ENCODE results near the gene ANKMY2.

The ANKMY2 gene

DNA sequence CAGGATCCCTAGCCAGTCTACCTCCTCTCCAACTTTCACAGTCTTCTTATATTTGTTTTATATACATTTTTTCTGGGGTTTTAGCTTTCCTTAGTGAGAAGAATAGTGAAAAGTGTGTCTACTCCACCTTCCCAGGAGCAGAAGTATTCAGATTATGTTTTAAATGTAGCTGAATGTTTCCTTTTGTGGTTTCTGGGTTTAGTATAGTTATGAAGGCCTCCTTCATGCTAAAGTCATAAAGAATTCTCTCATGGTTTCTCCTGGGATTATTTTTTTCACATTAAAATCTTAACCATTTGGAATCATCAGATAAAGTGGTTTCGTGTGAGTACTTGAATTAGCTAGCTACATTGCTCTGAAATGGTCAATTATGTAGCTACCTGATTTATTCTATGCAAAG is 50.9 kb downstream of the ANKMY2 start:
- TF ChIP-seq, protein P1, sequence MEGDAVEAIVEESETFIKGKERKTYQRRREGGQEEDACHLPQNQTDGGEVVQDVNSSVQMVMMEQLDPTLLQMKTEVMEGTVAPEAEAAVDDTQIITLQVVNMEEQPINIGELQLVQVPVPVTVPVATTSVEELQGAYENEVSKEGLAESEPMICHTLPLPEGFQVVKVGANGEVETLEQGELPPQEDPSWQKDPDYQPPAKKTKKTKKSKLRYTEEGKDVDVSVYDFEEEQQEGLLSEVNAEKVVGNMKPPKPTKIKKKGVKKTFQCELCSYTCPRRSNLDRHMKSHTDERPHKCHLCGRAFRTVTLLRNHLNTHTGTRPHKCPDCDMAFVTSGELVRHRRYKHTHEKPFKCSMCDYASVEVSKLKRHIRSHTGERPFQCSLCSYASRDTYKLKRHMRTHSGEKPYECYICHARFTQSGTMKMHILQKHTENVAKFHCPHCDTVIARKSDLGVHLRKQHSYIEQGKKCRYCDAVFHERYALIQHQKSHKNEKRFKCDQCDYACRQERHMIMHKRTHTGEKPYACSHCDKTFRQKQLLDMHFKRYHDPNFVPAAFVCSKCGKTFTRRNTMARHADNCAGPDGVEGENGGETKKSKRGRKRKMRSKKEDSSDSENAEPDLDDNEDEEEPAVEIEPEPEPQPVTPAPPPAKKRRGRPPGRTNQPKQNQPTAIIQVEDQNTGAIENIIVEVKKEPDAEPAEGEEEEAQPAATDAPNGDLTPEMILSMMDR (IDR thresholded peaks at IDR 0.05; ENCODE audit: low read depth, low read length, missing control alignments): no peak
- no peak for DNase-seq (ENCODE audit: low read depth)
- no peak overlapping the region for H3K4me3 ChIP-seq (ENCODE audit: low read depth, low read length)

DNA sequence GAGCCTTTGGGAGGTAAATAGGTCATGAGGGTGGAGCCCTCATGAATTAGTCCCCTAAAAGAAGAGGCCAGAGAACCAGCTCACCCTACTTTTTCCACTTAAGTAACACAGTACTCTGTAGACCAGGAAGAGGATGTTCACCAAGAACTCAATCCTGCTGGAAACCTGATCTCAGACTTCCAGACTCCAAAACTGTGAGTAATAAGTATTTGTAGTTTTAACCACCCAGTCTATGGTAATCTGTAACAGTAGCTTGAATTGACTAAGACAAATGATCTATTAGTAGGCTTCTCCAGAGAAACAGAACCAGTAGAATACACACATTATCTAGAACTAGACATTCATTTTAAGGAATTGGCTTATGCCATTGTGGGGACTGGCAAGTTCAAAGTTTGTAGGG is 51.5 kb downstream of the ANKMY2 start:
- DNase-seq (ENCODE audit: low read depth): no peak
- H3K4me3 ChIP-seq (ENCODE audit: low read depth, low read length): no peak overlapping the region
- TF ChIP-seq, protein P1 (IDR thresholded peaks at IDR 0.05; ENCODE audit: low read depth, low read length, missing control alignments): no peak

DNA sequence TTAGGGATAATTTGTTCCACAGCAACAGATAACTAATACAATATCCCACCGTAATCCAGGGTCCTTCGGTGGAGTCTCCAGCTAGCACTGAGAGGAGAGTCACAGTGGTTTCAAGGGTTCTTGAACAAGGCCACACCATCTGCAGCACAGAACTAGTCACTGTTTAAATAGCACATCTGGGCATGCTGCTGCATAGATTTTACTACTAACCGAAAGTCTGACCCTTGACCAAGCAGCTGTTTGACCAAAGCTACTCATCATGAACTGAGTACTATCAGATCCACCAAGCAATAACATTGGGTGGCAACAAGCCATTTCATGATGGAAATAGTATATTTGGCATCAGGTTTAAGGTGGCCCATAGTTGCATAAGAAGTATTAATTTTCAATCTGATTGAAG is 53.2 kb downstream of the ANKMY2 start:
- DNase-seq (ENCODE audit: low read depth): no peak
- TF ChIP-seq, protein P1 (IDR thresholded peaks at IDR 0.05; ENCODE audit: low read depth, low read length, missing control alignments): no peak
- no peak overlapping the region for H3K4me3 ChIP-seq (ENCODE audit: low read depth, low read length)

DNA sequence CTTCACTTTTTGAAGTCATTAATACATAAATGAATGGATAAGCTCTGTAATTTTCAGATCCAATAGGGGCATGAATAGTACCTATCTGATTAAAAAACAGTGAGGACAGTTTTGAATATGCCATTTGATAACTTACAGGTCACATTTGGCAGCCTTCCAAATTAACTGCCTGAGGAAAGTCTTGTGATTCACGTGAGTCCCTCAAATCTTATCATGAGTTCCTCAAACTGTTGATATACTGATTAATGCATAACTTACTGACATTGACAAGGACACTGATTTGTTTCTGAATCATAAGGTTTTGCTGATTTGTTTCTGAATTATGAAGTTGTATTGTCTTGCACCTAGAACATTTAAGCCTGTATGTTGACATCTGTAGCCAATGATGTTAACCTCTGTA is 55.1 kb downstream of the ANKMY2 start:
- TF ChIP-seq, protein P1 (IDR thresholded peaks at IDR 0.05; ENCODE audit: low read depth, low read length, missing control alignments): no peak
- DNase-seq (ENCODE audit: low read depth): no peak

DNA sequence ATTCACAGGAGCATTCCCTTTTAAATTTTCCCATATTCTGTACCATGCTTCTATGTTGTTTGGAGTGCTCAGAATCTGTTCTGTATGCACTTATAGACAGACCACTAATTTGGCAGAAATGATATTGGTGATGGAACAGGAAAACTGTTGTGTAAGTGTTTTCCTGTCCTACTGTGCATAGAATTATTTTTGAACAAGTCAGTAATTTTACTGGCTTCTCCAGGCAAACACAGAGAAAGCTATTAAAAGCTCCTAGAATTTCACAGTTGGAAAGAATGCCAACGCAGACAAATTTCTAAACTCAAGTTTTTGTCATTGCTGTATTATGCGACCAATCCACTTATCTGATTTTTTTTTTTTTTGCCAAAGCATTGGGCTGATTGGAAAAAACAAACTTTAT is 55.7 kb downstream of the ANKMY2 start:
- H3K4me3 ChIP-seq (ENCODE audit: low read depth, low read length): no peak overlapping the region
- no peak for DNase-seq (ENCODE audit: low read depth)
- TF ChIP-seq, protein P1 (IDR thresholded peaks at IDR 0.05; ENCODE audit: low read depth, low read length, missing control alignments): no peak

More for the DNA sequence above, 55.1 kb downstream of the ANKMY2 start:
- no peak overlapping the region for H3K4me3 ChIP-seq (ENCODE audit: low read depth, low read length)

DNA sequence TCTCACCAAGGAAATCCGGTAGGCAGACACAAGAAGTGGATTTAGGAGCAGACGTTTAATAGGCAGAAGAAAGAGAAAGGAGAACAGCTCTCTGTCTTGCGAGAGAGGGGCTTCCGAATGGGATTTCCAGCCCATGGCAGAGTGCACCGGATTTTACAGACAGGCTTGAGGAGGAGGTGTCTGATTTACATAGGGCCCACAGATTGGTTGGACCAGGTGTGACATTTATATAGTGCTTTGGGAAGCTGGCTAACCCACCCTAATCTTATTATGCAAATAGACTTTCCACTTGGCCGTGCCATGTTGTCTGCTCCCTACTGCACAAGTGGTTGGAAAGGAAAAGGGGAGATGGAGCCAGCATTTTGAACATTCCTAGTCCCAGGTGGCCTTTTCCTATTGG is 57.8 kb downstream of the ANKMY2 start:
- TF ChIP-seq, protein P1 (IDR thresholded peaks at IDR 0.05; ENCODE audit: low read depth, low read length, missing control alignments): no peak
- DNase-seq (ENCODE audit: low read depth): no peak
- H3K4me3 ChIP-seq (ENCODE audit: low read depth, low read length): no peak overlapping the region

DNA sequence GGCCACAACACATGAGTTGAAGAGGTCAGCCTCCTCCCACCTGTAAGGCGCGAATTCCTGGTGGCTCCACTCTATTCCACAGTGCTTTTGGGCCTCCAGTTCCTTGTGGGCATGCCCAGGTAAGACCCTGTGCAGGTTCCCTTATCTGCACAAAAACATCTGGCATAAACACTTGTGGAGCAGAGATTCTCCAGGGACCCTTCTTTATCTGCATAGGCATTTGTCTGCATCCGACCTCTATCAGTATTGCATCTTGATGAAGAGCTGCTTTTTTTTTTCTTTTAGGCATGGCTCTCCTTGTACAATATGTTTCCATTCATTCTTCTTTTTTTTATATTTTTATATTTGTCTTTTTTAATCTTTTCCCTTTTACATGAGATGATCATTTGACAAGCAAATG is 58.4 kb downstream of the ANKMY2 start:
- no peak for DNase-seq (ENCODE audit: low read depth)
- no peak overlapping the region for H3K4me3 ChIP-seq (ENCODE audit: low read depth, low read length)
- TF ChIP-seq, protein P1 (IDR thresholded peaks at IDR 0.05; ENCODE audit: low read depth, low read length, missing control alignments): no peak

All from GM12864 (cell line).